KOPT-K1 (cell line): Measurements from ENCODE around the gene ZNF407.
A peak's percentile ranks its signal among the peaks of the same experiment; 100 is the strongest.

Source experiments
- H3K27ac ChIP-seq: fragments of 200-600 bp; sonication (generic); 2 replicates; pipeline ENCODE4 v1.5.1; 2016; ENCODE audit warnings: antibody characterized with exemption, mild to moderate bottlenecking, low read depth, low read length; ENCODE audit not compliant: poor library complexity, severe bottlenecking
- H3K36me3 ChIP-seq: fragments of 200-600 bp; sonication (generic); 2 replicates; pipeline ENCODE4 v1.5.1; 2017; ENCODE audit warnings: antibody characterized with exemption, mild to moderate bottlenecking, low read length, moderate library complexity; ENCODE audit not compliant: insufficient read depth
- H3K9me3 ChIP-seq: fragments of 200-600 bp; sonication (generic); 2 replicates; pipeline ENCODE4 v1.5.1; 2017; ENCODE audit warnings: antibody characterized with exemption, low read length, mild to moderate bottlenecking; ENCODE audit not compliant: insufficient read depth, poor library complexity, severe bottlenecking

ZNF407 gene

GRCh38 chr18:74631623-74632350 is 34.1 kb downstream of the ZNF407 start:
- Histone ChIP-seq H3K36me3 (peaks cover 37% of the 10 kb centered on the region), H3K9me3 (no peaks in the 10 kb centered on the region), H3K27ac (peak overlapping the region; percentile 53)

- Histone ChIP-seq H3K27ac (peak overlapping the region; percentile 53), H3K9me3 (no peaks in the 10 kb centered on the region), H3K36me3 (peaks cover 37% of the 10 kb centered on the region)
Measured at GRCh38 chr18:74632351-74632679, 34.6 kb downstream of the ZNF407 start.

GRCh38 chr18:74632856-74633255 is 35.2 kb downstream of the ZNF407 start:
- no peaks in the 10 kb centered on the region for H3K9me3 ChIP-seq
- no peak overlapping the region for H3K27ac ChIP-seq
- H3K36me3 ChIP-seq: peaks cover 37% of the 10 kb centered on the region

- H3K27ac ChIP-seq: no peak overlapping the region
- no peaks in the 10 kb centered on the region for H3K9me3 ChIP-seq
- H3K36me3 ChIP-seq: peaks cover 37% of the 10 kb centered on the region
Measured at GRCh38 chr18:74633652-74634352, 36.1 kb downstream of the ZNF407 start.

- Histone ChIP-seq H3K9me3 (no peaks in the 10 kb centered on the region), H3K27ac (no peak overlapping the region), H3K36me3 (peaks cover 37% of the 10 kb centered on the region)
Measured at GRCh38 chr18:74635224-74635975, 37.7 kb downstream of the ZNF407 start.

GRCh38 chr18:74637070-74637469 is 39.4 kb downstream of the ZNF407 start:
- no peak overlapping the region for H3K27ac ChIP-seq
- no peaks in the 10 kb centered on the region for H3K9me3 ChIP-seq
- peaks cover 40% of the 10 kb centered on the region for H3K36me3 ChIP-seq

- no peak overlapping the region for H3K27ac ChIP-seq
- peaks cover 31% of the 10 kb centered on the region for H3K36me3 ChIP-seq
- H3K9me3 ChIP-seq: no peaks in the 10 kb centered on the region
Measured at GRCh38 chr18:74638210-74638609, 40.5 kb downstream of the ZNF407 start.

- H3K36me3 ChIP-seq: peaks cover 12% of the 10 kb centered on the region; the same call in 1 of the 2 replicates
- no peaks in the 10 kb centered on the region for H3K9me3 ChIP-seq
- no peak overlapping the region for H3K27ac ChIP-seq
Measured at GRCh38 chr18:74644713-74645112, 47.0 kb downstream of the ZNF407 start.

GRCh38 chr18:74645679-74646078 is 48.0 kb downstream of the ZNF407 start:
- Histone ChIP-seq H3K27ac (no peak overlapping the region), H3K9me3 (no peaks in the 10 kb centered on the region), H3K36me3 (peaks cover 12% of the 10 kb centered on the region; the same call in 1 of the 2 replicates)

GRCh38 chr18:74651327-74652128 is 53.9 kb downstream of the ZNF407 start:
- no peaks in the 10 kb centered on the region for H3K9me3 ChIP-seq
- no peak overlapping the region for H3K27ac ChIP-seq
- H3K36me3 ChIP-seq: peaks cover 8% of the 10 kb centered on the region; the same call in 1 of the 2 replicates

- no peak overlapping the region for H3K27ac ChIP-seq
- H3K36me3 ChIP-seq: 0 out of 2 replicates have a peak, but pooled peaks cover 6% of the 10 kb centered on the region
- no peaks in the 10 kb centered on the region for H3K9me3 ChIP-seq
Measured at GRCh38 chr18:74652392-74652988, 54.8 kb downstream of the ZNF407 start.

GRCh38 chr18:74654638-74655037 is 57.0 kb downstream of the ZNF407 start:
- H3K36me3 ChIP-seq: no peaks in the 10 kb centered on the region
- H3K9me3 ChIP-seq: no peaks in the 10 kb centered on the region
- H3K27ac ChIP-seq: no peak overlapping the region

GRCh38 chr18:74661008-74661407 is 63.3 kb downstream of the ZNF407 start:
- Histone ChIP-seq H3K9me3 (no peaks in the 10 kb centered on the region), H3K36me3 (no peaks in the 10 kb centered on the region), H3K27ac (no peak overlapping the region)

- Histone ChIP-seq H3K9me3 (no peaks in the 10 kb centered on the region), H3K27ac (no peak overlapping the region), H3K36me3 (no peaks in the 10 kb centered on the region)
Measured at GRCh38 chr18:74661691-74662090, 64.0 kb downstream of the ZNF407 start.
